DMS79 treated with DMSO at 0.1 percent for 48 hours (cell line): ENCODE measurements around the gene CSRNP3.
"Not testable (repeated sequence)": the region's sequence is repeated elsewhere in the genome, so short reads cannot be mapped to it uniquely, and the experiment has no call there.

Experiments used
- DNase-seq: peaks from one replicate; lab custom pipeline; 2025; lab: John Stamatoyannopoulos, UW

Gene CSRNP3

GRCh38 chr2:165634855-165635254, 165.4 kb downstream of the CSRNP3 start:
- peak; percentile 53 for DNase-seq

- no peak for DNase-seq
Observed at GRCh38 chr2:165635532-165635931, 166.0 kb downstream of the CSRNP3 start.

- no peak for DNase-seq
Observed at GRCh38 chr2:165636959-165637358, 167.5 kb downstream of the CSRNP3 start.

GRCh38 chr2:165637396-165637795, 167.9 kb downstream of the CSRNP3 start:
- peak; percentile 49 for DNase-seq

GRCh38 chr2:165639504-165639903, 170.0 kb downstream of the CSRNP3 start:
- DNase-seq = no peak

GRCh38 chr2:165640247-165640929, 170.9 kb downstream of the CSRNP3 start:
- DNase-seq = no peak

- DNase-seq = peak; percentile 63
Observed at GRCh38 chr2:165645930-165646831, 176.7 kb downstream of the CSRNP3 start.

GRCh38 chr2:165647409-165647808, 177.9 kb downstream of the CSRNP3 start:
- DNase-seq = no peak

- no peak for DNase-seq
Observed at GRCh38 chr2:165648801-165649200, 179.3 kb downstream of the CSRNP3 start.

- no peak for DNase-seq
Observed at GRCh38 chr2:165651233-165651632, 181.7 kb downstream of the CSRNP3 start.

GRCh38 chr2:165655661-165656060, 186.2 kb downstream of the CSRNP3 start:
- no peak for DNase-seq

- DNase-seq = no peak
Observed at GRCh38 chr2:165660361-165660760, 190.9 kb downstream of the CSRNP3 start.

GRCh38 chr2:165662720-165663119, 193.2 kb downstream of the CSRNP3 start:
- DNase-seq = no peak

GRCh38 chr2:165665614-165666013, 196.1 kb downstream of the CSRNP3 start:
- no peak for DNase-seq

GRCh38 chr2:165666073-165666472, 196.6 kb downstream of the CSRNP3 start:
- DNase-seq = not testable (repeated sequence)

- DNase-seq = no peak
Observed at GRCh38 chr2:165666605-165667004, 197.1 kb downstream of the CSRNP3 start.

GRCh38 chr2:165667375-165667774, 197.9 kb downstream of the CSRNP3 start:
- no peak for DNase-seq

GRCh38 chr2:165674780-165675179, 205.3 kb downstream of the CSRNP3 start:
- no peak for DNase-seq

GRCh38 chr2:165675551-165675968, 206.1 kb downstream of the CSRNP3 start:
- no peak for DNase-seq

- DNase-seq = no peak
Observed at GRCh38 chr2:165678882-165679281, 209.4 kb downstream of the CSRNP3 start.

GRCh38 chr2:165679621-165680020, 210.1 kb downstream of the CSRNP3 start:
- no peak for DNase-seq

- DNase-seq = peak; percentile 92
Observed at GRCh38 chr2:165681841-165682240, 212.3 kb downstream of the CSRNP3 start.

- DNase-seq = peak; percentile 47
Observed at GRCh38 chr2:165682546-165682945, 213.0 kb downstream of the CSRNP3 start.
